SK-N-SH (cell line): ENCODE measurements around the gene WIPI1. TPM values are rescaled to one million over a fixed set of nuclear protein-coding genes. Genes with fewer than 3 reads are reported as not detected.

ENCODE experiments used
- CTCF ChIA-PET: fragments of 300-600, 350-600 bp; formaldehyde crosslinking; extraction: SDS; loops from one replicate; lab custom pipeline; 2021; lab: Yijun Ruan, JAX
- POLR2A ChIA-PET: fragments of 350-600 bp; sonication (Branson Sonifier 250); formaldehyde crosslinking; extraction: SDS; loops from one replicate; lab custom pipeline; 2020; ENCODE audit warnings: antibody characterized with exemption, inconsistent platforms; lab: Yijun Ruan, JAX
- DNase-seq: peaks from one replicate; pipeline ENCODE4 v3.0.0; 2012
- H2AFZ ChIP-seq: fragments of 200-600 bp; sonication (generic); 2 replicates; pipeline ENCODE4 v1.8.1; 2016; ENCODE audit warnings: antibody characterized with exemption, mild to moderate bottlenecking, low read depth
- H3F3A ChIP-seq: fragments of 200-600 bp; sonication (generic); replicated peaks from 2 replicates; pipeline ENCODE3; 2016; ENCODE audit warnings: antibody characterized with exemption, mild to moderate bottlenecking; ENCODE audit not compliant: insufficient read depth
- H3K27ac ChIP-seq, 2 experiments: fragments of 200-500 bp in 1 of 2; fragments of 200-600 bp in 1 of 2; sonication (Bioruptor generic) in 1 of 2; sonication (generic), shearing (Covaris generic) in 1 of 2; 2 replicates each; pipeline versions ENCODE4 v1.5.1 to v1.6.1; 2014 to 2016; ENCODE audit warnings: low read depth in 2 of 2, inconsistent platforms in 1 of 2, low read length in 1 of 2, mild to moderate bottlenecking in 1 of 2, mixed read lengths in 1 of 2
- H3K27me3 ChIP-seq: fragments of 200-600 bp; sonication (generic), shearing (Covaris generic); 2 replicates; pipeline ENCODE4 v1.6.1; 2016; ENCODE audit warnings: mixed run types; ENCODE audit not compliant: insufficient read depth
- H3K36me3 ChIP-seq, 2 experiments: fragments of 200-500 bp in 1 of 2; fragments of 200-600 bp in 1 of 2; sonication (Bioruptor generic) in 1 of 2; sonication (generic) in 1 of 2; replicated peaks in 1 of 2; 2 replicates each; pipeline versions ENCODE3 to v1.5.1; 2014 to 2016; ENCODE audit warnings: low read length in 1 of 2, mild to moderate bottlenecking in 1 of 2; ENCODE audit not compliant: insufficient read depth in 2 of 2, control insufficient read depth in 1 of 2
- H3K4me1 ChIP-seq, 2 experiments: fragments of 200-500 bp in 1 of 2; fragments of 200-600 bp in 1 of 2; sonication (Bioruptor generic) in 1 of 2; sonication (generic), shearing (Covaris generic) in 1 of 2; 2 replicates each; pipeline versions ENCODE4 v1.5.1 to v1.6.1; 2014 to 2016; ENCODE audit warnings: low read depth in 1 of 2, low read length in 1 of 2, mixed run types in 1 of 2; ENCODE audit not compliant: insufficient read depth in 2 of 2, control insufficient read depth in 1 of 2
- H3K4me2 ChIP-seq: fragments of 200-600 bp; sonication (generic), shearing (Covaris generic); 2 replicates; pipeline ENCODE4 v1.6.1; 2017; ENCODE audit warnings: mixed run types
- H3K4me3 ChIP-seq, 2 experiments: fragments of 200-500 bp in 1 of 2; fragments of 200-600 bp in 1 of 2; sonication (Bioruptor generic) in 1 of 2; sonication (generic), shearing (Covaris generic) in 1 of 2; 2 replicates each; pipeline versions ENCODE4 v1.5.1 to v1.8.1; 2014 to 2016; ENCODE audit warnings: low read depth in 2 of 2, inconsistent platforms in 1 of 2, low read length in 1 of 2, mild to moderate bottlenecking in 1 of 2, mixed read lengths in 1 of 2, moderate library complexity in 1 of 2
- H3K79me2 ChIP-seq: fragments of 200-600 bp; sonication (generic); 2 replicates; pipeline ENCODE4 v1.8.1; 2017; ENCODE audit warnings: mild to moderate bottlenecking; ENCODE audit not compliant: insufficient read depth
- H3K9ac ChIP-seq: fragments of 200-600 bp; sonication (generic); 2 replicates; pipeline ENCODE4 v1.6.1; 2017; ENCODE audit warnings: mixed run types
- H3K9me2 ChIP-seq: fragments of 200-600 bp; sonication (generic); 2 replicates; pipeline ENCODE4 v1.6.1; 2017; ENCODE audit warnings: mixed run types
- H3K9me3 ChIP-seq: fragments of 200-600 bp; sonication (generic); 2 replicates; pipeline ENCODE4 v1.6.1; 2017; ENCODE audit warnings: mixed run types, mild to moderate bottlenecking, moderate library complexity
- H4K20me1 ChIP-seq: fragments of 200-600 bp; sonication (generic); 2 replicates; pipeline ENCODE4 v1.6.1; 2017; ENCODE audit warnings: mild to moderate bottlenecking, mixed run types; ENCODE audit not compliant: insufficient read depth
- CTCF ChIP-seq: fragments of 200-600 bp; sonication (generic); IDR thresholded peaks from 2 replicates; pipeline ENCODE4 v1.6.1; 2017; ENCODE audit warnings: antibody characterized with exemption, mild to moderate bottlenecking, moderate library complexity
- FOXM1 ChIP-seq: IDR thresholded peaks from 2 replicates; pipeline ENCODE4 v1.4.0; 2012; ENCODE audit warnings: low read depth, mild to moderate bottlenecking
- GATA2 ChIP-seq: sonication (generic); formaldehyde crosslinking; IDR thresholded peaks from 2 replicates; pipeline ENCODE4 v1.5.0; 2020; ENCODE audit warnings: mild to moderate bottlenecking, missing genetic modification reagents
- IRF3 ChIP-seq: fragments of 150-350 bp; IDR thresholded peaks from 2 replicates; pipeline ENCODE4 v1.6.1; 2016; ENCODE audit warnings: mild to moderate bottlenecking, low read depth, low read length
- JUND ChIP-seq: IDR thresholded peaks from 2 replicates; pipeline ENCODE4 v1.4.0; 2012
- NRF1 ChIP-seq: IDR thresholded peaks from 2 replicates; pipeline ENCODE4 v1.6.1; 2012; ENCODE audit warnings: low read depth, mild to moderate bottlenecking, low read length
- RFX5 ChIP-seq: IDR thresholded peaks from 2 replicates; pipeline ENCODE4 v1.6.1; 2012; ENCODE audit warnings: mild to moderate bottlenecking, improper control_type of control experiment, low read length
- SIN3A ChIP-seq: IDR thresholded peaks from 2 replicates; pipeline ENCODE4 v1.6.1; 2012; ENCODE audit warnings: low read depth, mild to moderate bottlenecking, low read length, moderate library complexity, borderline replicate concordance
- SMC3 ChIP-seq: IDR thresholded peaks from 2 replicates; pipeline ENCODE4 v1.6.1; 2012; ENCODE audit warnings: low read depth, low read length, improper control_type of control experiment
- TAF1 ChIP-seq: IDR thresholded peaks from 2 replicates; pipeline ENCODE4 v1.6.1; 2012; ENCODE audit warnings: low read depth, mild to moderate bottlenecking, low read length, moderate library complexity, borderline replicate concordance
- YY1 ChIP-seq: IDR thresholded peaks from 2 replicates; pipeline ENCODE4 v1.4.0; 2012; ENCODE audit warnings: low read depth, mild to moderate bottlenecking
- WGBS: methylation state at CpG from one replicate; pipeline ENCODE4 v1.1.6; 2017; ENCODE audit warnings: low lambda C conversion rate; 5-methylcytosine and 5-hydroxymethylcytosine counted together
- polyA plus RNA-seq, 3 experiments: library from polyadenylated mRNA; depleted of rRNA; stranded (reverse); fragments of >200 nt; gene quantifications; 2 replicates each; pipeline ENCODE4 v1.2.3, GENCODE V29; 2012
- TF ChIP-seq, protein P1 (sequence below): IDR thresholded peaks from 2 replicates; pipeline ENCODE4 v1.4.0; 2012; ENCODE audit warnings: low read depth, borderline replicate concordance

Gene WIPI1
- polyA plus RNA-seq, 1 of the 3 experiments (the other 2 are of a cell fraction), result 52.7 TPM

DNA sequence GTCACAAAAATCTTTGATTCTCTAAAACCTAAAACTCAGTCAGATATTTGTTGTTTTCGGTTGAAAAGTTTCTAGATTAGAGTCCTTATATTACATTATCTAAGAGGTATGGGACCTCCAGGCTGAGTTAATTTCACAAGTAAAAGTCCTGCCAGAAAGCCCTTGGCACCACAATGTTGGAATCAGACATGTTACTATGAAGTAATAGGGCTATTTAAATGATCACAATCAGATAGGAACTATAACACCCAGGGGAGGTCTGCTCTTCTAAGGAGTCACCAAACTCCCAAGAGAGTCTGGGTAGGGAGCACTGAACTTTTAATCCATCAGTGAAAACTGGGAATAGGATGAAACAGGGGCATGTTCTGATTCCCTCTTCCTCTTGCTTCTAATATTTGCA lies 54.2 kb downstream of the WIPI1 start:
- H4K20me1 ChIP-seq, result no peaks in the 10 kb centered on the region
- H2AFZ ChIP-seq, result no peak overlapping the region
- no peaks in the 10 kb centered on the region for H3K79me2 ChIP-seq
- no peaks in the 10 kb centered on the region for H3K36me3 ChIP-seq
- DNase-seq, result no peak
- CTCF ChIA-PET, result interaction anchor here (0.8 to 1.0 kb wide), 3 partner anchors 16 to 140 kb away, joined by 3 read pairs; no protein-coding TSS in a partner anchor
- no peak overlapping the region for H3K27ac ChIP-seq
- peaks cover 3 to 5% of the 10 kb centered on the region in 2 experiments; a peak in 2 of 4 replicates for H3K4me1 ChIP-seq
- POLR2A ChIA-PET, result no interaction called here
- H3F3A ChIP-seq, result no peaks in the 10 kb centered on the region
- WGBS, result 62% methylated on average over 1 of the region's 1 CpG
- H3K9ac ChIP-seq, result no peak overlapping the region
- H3K4me3 ChIP-seq, result no peak overlapping the region
- no peak overlapping the region for H3K4me2 ChIP-seq
- no peaks in the 10 kb centered on the region for H3K9me3 ChIP-seq
- no peaks in the 10 kb centered on the region for H3K27me3 ChIP-seq
- no peaks in the 10 kb centered on the region for H3K9me2 ChIP-seq
- TF ChIP-seq CTCF (no peak), NRF1 (no peak), SMC3 (no peak)

GRCh38 chr17:68401288-68401687 lies 56.0 kb downstream of the WIPI1 start:
- H3K9ac ChIP-seq, result no peak overlapping the region
- no peaks in the 10 kb centered on the region for H3K79me2 ChIP-seq
- H3K4me2 ChIP-seq, result no peak overlapping the region
- no peaks in the 10 kb centered on the region for H4K20me1 ChIP-seq
- H3K4me1 ChIP-seq, result peaks cover 3 to 5% of the 10 kb centered on the region in 2 experiments; a peak in 2 of 4 replicates
- no peaks in the 10 kb centered on the region for H3K9me2 ChIP-seq
- TF ChIP-seq YY1 (no peak), SIN3A (no peak)
- no peaks in the 10 kb centered on the region for H3F3A ChIP-seq
- no peaks in the 10 kb centered on the region for H3K9me3 ChIP-seq
- H3K27me3 ChIP-seq, result no peaks in the 10 kb centered on the region
- no peaks in the 10 kb centered on the region for H3K36me3 ChIP-seq
- no peak overlapping the region for H2AFZ ChIP-seq
- no peak overlapping the region for H3K27ac ChIP-seq
- H3K4me3 ChIP-seq, result no peak overlapping the region
- ChIA-PET CTCF (interaction anchor here (0.6 to 4.0 kb wide), 8 partner anchors 19 to 200 kb away, joined by 3 to 19 read pairs (median 4); partner anchors contain the start of gene WIPI1), POLR2A (no interaction called here)
- WGBS, result 61% methylated on average over 5 of the region's 7 CpGs
- no peak for DNase-seq

GRCh38 chr17:68400404-68400735 lies 56.9 kb downstream of the WIPI1 start:
- Histone ChIP-seq H3K27me3 (no peaks in the 10 kb centered on the region), H2AFZ (no peak overlapping the region), H3K9ac (no peak overlapping the region), H3K27ac (no peak overlapping the region), H3K9me3 (no peaks in the 10 kb centered on the region), H3F3A (no peaks in the 10 kb centered on the region), H3K4me3 (no peak overlapping the region), H3K79me2 (no peaks in the 10 kb centered on the region), H3K36me3 (no peaks in the 10 kb centered on the region), H3K4me1 (peaks cover 3 to 5% of the 10 kb centered on the region in 2 experiments; a peak in 2 of 4 replicates)
- 74% methylated on average over 4 of the region's 4 CpGs for WGBS
- ChIA-PET POLR2A (no interaction called here), CTCF (interaction anchor here (0.9 to 4.0 kb wide), 4 partner anchors 16 to 61 kb away, joined by 3 to 20 read pairs (median 16); partner anchors contain the start of gene WIPI1)
- no peak for DNase-seq
- TF ChIP-seq IRF3 (no peak), GATA2 (CRISPR knock-in tag) (no peak), JUND (no peak), RFX5 (no peak), CTCF (no peak), SIN3A (no peak), FOXM1 (no peak), TAF1 (no peak)
- TF ChIP-seq, protein P1, sequence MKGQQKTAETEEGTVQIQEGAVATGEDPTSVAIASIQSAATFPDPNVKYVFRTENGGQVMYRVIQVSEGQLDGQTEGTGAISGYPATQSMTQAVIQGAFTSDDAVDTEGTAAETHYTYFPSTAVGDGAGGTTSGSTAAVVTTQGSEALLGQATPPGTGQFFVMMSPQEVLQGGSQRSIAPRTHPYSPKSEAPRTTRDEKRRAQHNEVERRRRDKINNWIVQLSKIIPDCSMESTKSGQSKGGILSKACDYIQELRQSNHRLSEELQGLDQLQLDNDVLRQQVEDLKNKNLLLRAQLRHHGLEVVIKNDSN, result no peak
- TF ChIP-seq, all 33 proteins: peak for 0
- H4K20me1 ChIP-seq, result no peaks in the 10 kb centered on the region
- no peaks in the 10 kb centered on the region for H3K9me2 ChIP-seq
- no peak overlapping the region for H3K4me2 ChIP-seq
